Dermis blood vessel endothelial cell (primary cell): ENCODE data around the gene PCSK1. TPM values are rescaled to one million over a fixed set of nuclear protein-coding genes. Genes with fewer than 3 reads are reported as not detected.
A peak's percentile ranks its signal among the peaks of the same experiment; 100 is the strongest.
"Not testable (repeated sequence)": the region's sequence is repeated elsewhere in the genome, so short reads cannot be mapped to it uniquely, and the experiment has no call there.

ENCODE experiments used
- DNase-seq: peaks from one replicate; pipeline ENCODE4 v3.0.0; 2010
- total RNA-seq: library from RNA; depleted of rRNA; stranded (reverse); fragments of >200 nt; gene quantifications from 2 replicates; pipeline ENCODE4 v1.2.3, GENCODE V29; 2014

Gene PCSK1
- total RNA-seq, 1 donor from 2014 or later: 0.51 TPM

DNA sequence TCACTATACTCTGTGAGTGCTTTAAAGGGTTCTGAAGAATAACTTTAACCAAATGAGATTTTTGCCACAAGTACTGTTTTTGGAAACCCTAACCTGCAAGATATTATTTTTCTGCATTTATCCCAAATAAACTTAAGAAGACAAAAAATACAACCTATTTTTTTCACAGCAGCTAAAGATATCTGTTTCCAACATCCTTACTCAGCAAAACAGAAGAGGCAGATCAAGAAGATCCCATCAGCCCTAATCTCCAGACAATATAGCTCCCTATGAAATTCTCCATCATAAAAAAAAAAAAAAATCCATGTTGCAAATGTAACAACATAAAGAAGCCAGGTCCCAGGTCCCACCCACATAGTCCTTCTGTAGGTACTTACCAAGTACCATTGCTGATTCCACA is 7.6 kb downstream of the PCSK1 start:
- DNase-seq: no peak

DNA sequence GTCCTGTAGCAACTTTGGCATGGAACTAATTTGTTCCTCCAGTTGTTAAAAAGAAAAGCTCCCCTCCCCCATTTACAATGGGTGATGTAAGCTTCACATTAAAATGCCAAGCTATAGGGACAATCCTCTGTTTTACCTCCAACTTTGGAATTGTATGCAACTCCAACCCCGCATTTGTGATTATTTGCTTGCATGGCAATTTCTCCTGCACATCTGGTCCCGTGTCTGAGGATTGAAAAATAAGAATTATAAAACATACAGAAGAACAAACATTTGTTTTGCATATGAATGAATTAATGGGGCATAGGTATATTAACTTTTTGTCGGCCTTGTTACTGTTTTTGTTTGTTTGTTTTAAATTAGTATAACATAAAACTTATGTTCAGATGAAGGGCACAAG is 17.2 kb downstream of the PCSK1 start:
- no peak for DNase-seq

DNA sequence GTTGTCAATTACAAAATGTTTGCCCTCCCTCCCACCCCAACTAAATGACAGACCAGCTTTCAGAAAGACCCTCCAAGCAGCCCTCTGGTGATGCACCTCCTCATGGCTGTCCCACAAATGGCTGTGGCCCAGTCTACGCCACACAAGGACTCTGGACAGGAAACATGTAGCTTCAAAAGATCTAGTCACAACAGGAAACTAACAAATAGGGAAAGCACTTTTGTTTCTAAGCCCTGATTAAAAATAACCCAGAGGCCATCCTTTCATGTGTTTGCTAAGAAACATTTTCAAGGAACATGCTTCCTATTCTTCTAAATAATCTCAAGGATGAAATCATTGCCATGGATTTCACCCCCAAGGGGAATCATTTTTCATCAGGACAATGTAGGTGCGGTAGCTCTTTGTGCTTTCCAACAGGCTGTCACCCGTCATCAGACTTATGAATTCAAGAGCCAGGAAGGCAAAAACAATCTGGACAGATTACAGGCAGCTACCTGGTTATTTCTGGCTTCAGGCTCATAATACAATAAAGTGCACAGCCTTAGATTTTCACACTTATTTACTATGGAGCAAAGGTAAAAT is 20.1 kb downstream of the PCSK1 start:
- peak; percentile 41 for DNase-seq

DNA sequence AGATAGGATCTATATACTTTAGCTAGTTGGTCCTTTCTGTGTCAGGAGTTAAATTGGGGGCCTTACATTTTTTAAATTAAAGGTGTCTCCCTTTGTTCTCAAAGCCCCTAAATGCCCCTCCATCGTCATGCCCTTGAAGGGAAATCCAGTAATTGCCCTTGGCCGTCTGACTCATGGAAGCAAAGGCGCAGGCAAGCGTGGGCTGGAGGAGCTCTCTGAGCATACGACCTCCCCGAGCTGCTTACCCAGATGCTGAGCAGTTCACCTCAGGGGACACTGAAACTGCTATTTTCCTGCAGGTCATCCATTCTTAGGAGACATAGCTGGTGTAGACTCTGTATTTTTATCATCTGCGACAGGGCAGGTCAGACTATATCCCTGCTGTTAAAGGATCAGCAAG is 23.0 kb downstream of the PCSK1 start:
- DNase-seq: no peak

DNA sequence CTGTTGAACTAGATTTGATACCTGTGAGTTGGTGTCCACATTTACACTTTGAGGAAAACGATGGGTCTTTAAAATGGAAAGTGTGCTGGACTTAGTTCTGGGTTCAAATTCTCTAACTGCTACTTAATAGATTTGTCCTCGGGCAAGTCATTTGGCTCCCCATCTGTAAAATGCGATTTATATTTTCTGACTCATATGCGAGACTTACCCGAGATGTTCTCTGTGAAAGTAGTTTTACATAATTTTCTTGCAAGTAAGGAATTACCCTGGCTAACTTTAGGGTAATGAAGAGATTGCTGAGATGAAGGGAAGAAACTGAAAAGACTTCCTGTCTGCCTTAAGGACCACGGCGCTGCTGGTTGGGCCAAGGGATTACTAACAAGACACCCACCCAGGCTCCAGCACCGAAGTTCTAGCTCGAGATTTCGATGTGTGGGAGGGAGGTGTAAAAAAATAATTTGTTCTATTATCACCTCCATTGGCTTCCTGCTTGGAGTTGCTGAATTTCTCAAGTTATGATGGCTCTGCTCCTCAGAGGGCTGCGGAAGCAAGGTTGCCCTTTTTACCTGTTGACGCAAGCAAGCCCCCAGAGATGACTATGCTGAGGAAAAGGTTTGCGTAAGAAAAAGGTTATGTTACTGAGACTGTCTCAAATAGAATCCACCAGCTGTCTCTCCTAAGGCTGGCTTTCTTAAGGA is 24.1 kb downstream of the PCSK1 start:
- no peak for DNase-seq

GRCh38 chr5:96408210-96408777 is 24.8 kb downstream of the PCSK1 start:
- peak; percentile 91 for DNase-seq

DNA sequence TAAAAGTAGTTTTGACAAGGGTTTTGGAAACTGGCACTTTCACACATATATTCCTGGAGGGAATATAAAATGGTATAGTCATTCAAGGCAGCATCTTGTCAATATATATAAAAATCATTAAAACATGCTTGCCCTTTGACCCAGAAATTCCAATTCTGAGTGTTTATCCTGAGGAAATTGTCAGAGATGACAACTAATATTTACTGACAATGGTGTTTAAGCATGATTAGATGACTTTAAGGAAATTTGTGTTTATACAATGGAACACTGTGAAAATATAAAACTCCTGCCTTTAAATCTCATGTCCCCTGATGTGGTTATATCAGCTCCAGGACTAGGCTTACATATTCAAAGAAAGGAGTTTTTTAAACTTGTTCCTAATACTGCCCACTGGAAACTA is 25.6 kb downstream of the PCSK1 start:
- DNase-seq: peak; percentile 64

- no peak for DNase-seq
Observed at GRCh38 chr5:96404191-96404867, 28.7 kb downstream of the PCSK1 start.

DNA sequence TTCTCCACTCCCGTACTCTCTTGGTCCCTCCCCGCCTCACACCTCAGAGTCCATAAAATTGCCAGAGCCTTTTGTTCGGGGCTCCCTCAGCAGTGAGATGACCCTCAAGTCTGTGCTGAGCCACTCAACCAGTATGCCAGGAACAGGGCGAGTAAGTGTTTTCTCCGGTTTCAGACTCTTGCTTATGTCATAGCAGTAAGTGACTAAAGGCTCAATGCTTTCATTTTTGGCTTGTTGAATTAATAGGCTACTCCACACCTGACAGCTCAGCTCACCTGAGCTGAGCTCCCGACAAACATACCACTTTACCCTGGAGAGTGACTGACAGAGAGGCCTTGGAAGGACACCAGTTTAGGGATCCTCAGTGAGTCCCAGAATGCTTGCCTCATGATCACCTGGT is 30.5 kb downstream of the PCSK1 start:
- no peak for DNase-seq

- no peak for DNase-seq
Observed at GRCh38 chr5:96396878-96397277, 36.2 kb downstream of the PCSK1 start.

- DNase-seq: not testable (repeated sequence)
Observed at GRCh38 chr5:96395295-96395694, 37.8 kb downstream of the PCSK1 start.

GRCh38 chr5:96391921-96392320 is 41.1 kb downstream of the PCSK1 start:
- DNase-seq: peak; percentile 27

- no peak for DNase-seq
Observed at GRCh38 chr5:96388176-96388575, 44.9 kb downstream of the PCSK1 start.

GRCh38 chr5:96387616-96388015 is 45.4 kb downstream of the PCSK1 start:
- DNase-seq: no peak

DNA sequence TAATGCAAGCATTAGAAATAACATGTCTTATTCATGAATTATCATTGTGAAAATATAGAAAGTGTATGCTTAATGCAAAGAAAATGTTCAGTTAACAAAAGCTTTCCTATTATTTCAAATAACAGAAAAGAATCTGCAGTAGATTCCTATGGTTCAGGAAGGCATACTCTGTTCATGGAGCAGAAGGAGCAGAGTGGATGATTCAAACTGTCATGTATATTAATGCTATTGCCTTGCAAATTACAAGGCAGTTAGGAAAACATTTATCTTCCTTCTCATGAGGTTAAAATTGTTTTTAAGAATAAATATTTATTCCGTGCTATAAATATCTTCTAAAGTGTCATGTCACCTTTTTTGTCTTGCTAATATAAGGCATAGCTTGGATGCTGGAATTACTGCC is 47.5 kb downstream of the PCSK1 start:
- DNase-seq: no peak

DNA sequence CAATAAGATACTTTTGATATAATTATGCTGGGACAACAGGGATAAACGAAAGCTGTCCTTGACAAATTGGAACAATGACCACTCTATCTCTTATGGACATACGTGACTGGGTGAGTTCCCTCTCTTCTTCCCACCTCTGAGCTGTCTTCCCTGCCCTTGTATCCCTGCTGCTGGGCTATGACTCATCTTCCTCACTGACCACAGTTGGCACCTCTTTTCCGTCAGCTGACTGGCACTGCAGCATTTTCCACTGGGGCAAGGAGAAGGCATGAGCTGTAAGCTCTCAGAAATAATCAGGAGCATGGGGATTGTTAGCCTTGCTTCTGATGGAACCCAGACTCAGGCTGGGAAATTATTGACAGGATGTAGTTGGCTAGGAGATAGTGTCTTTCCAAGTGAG is 48.7 kb downstream of the PCSK1 start:
- peak; percentile 79 for DNase-seq

- peak; percentile 12 for DNase-seq
Observed at GRCh38 chr5:96381526-96381925, 51.5 kb downstream of the PCSK1 start.

GRCh38 chr5:96379896-96380295 is 53.2 kb downstream of the PCSK1 start:
- no peak for DNase-seq

- DNase-seq: no peak
Observed at GRCh38 chr5:96377597-96377996, 55.5 kb downstream of the PCSK1 start.

- no peak for DNase-seq
Observed at GRCh38 chr5:96377167-96377566, 55.9 kb downstream of the PCSK1 start.

DNA sequence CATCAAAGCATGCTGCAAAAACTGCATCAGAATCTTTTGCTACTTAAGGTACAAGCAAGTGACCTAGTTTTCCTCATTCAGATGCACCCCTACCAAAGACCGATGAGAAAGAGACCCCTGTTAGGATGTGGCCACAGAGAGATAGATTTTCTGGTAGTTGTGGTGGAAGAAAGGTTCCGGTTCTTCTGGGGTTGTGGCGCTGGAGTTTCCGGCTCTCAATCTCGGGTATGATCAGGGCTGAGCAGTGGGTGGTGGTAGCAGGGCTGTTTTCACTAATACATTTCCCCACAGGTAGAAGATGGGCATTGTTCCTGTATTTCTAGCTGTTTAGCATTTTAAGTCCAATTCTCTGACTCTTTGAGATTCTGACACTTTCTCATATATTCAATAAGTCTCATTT is 58.4 kb downstream of the PCSK1 start:
- DNase-seq: no peak

- no peak for DNase-seq
Observed at GRCh38 chr5:96373381-96373733, 59.7 kb downstream of the PCSK1 start.

- DNase-seq: no peak
Observed at GRCh38 chr5:96372726-96373380, 60.2 kb downstream of the PCSK1 start.
